H9 (cell line): ENCODE results near the gene HEYL. TPM values are rescaled to one million over a fixed set of nuclear protein-coding genes. Genes with fewer than 3 reads are reported as not detected.

Source experiments
- DNase-seq: peaks from one replicate; pipeline ENCODE4 v3.0.0-alpha.2; 2017
- H2AFZ ChIP-seq: one replicate; pipeline ENCODE4 v1.6.1; 2013; ENCODE audit warnings: mild to moderate bottlenecking, low read length, control low read depth, moderate library complexity
- H2AK5ac ChIP-seq: 2 replicates; pipeline ENCODE4 v1.6.1; 2013; ENCODE audit warnings: low read length, control low read depth, mixed read lengths; ENCODE audit not compliant: insufficient read length
- H2BK120ac ChIP-seq: one replicate; pipeline ENCODE4 v1.6.1; 2013; ENCODE audit warnings: low read depth, mild to moderate bottlenecking, low read length, control low read depth, inconsistent platforms; ENCODE audit not compliant: poor library complexity, severe bottlenecking
- H2BK12ac ChIP-seq: 2 replicates; pipeline ENCODE4 v1.6.1; 2013; ENCODE audit warnings: low read length, control low read depth, mixed read lengths, low read depth; ENCODE audit not compliant: insufficient read length
- H2BK15ac ChIP-seq: 2 replicates; pipeline ENCODE4 v1.6.1; 2013; ENCODE audit warnings: low read depth, low read length, control low read depth
- H2BK20ac ChIP-seq: one replicate; pipeline ENCODE4 v1.6.1; 2013; ENCODE audit warnings: low read depth, mild to moderate bottlenecking, low read length, control low read depth, inconsistent platforms; ENCODE audit not compliant: poor library complexity, severe bottlenecking
- H2BK5ac ChIP-seq: 2 replicates; pipeline ENCODE4 v1.6.1; 2013; ENCODE audit warnings: low read length, control low read depth, mixed read lengths; ENCODE audit not compliant: insufficient read length
- H3K14ac ChIP-seq: 2 replicates; pipeline ENCODE4 v1.6.1; 2013; ENCODE audit warnings: low read length, control low read depth; ENCODE audit not compliant: insufficient read depth
- H3K18ac ChIP-seq: 2 replicates; pipeline ENCODE4 v1.6.1; 2013; ENCODE audit warnings: low read depth, mild to moderate bottlenecking, mixed read lengths, low read length, control low read depth; ENCODE audit not compliant: insufficient read length
- H3K23ac ChIP-seq: 2 replicates; pipeline ENCODE4 v1.6.1; 2013; ENCODE audit warnings: low read length, control low read depth, mixed read lengths, low read depth; ENCODE audit not compliant: insufficient read length
- H3K23me2 ChIP-seq: 2 replicates; pipeline ENCODE4 v1.6.1; 2013; ENCODE audit warnings: low read depth, mild to moderate bottlenecking, mixed read lengths, low read length, control low read depth; ENCODE audit not compliant: insufficient read length, poor library complexity, severe bottlenecking
- H3K27ac ChIP-seq: 2 replicates; pipeline ENCODE4 v1.5.1; 2013; ENCODE audit warnings: low read length, control low read depth, mixed read lengths, low read depth; ENCODE audit not compliant: insufficient read length
- H3K27me3 ChIP-seq: 2 replicates; pipeline ENCODE4 v1.6.1; 2013; ENCODE audit warnings: low read length, control low read depth, inconsistent platforms; ENCODE audit not compliant: insufficient read depth
- H3K4ac ChIP-seq: 2 replicates; pipeline ENCODE4 v1.6.1; 2013; ENCODE audit warnings: low read depth, mild to moderate bottlenecking, control low read depth, inconsistent platforms, low read length, moderate library complexity
- H3K4me1 ChIP-seq: 2 replicates; pipeline ENCODE4 v1.6.1; 2013; ENCODE audit warnings: low read length, control low read depth, inconsistent platforms; ENCODE audit not compliant: insufficient read depth
- H3K4me2 ChIP-seq: 2 replicates; pipeline ENCODE4 v1.6.1; 2013; ENCODE audit warnings: low read length, control low read depth, mixed read lengths; ENCODE audit not compliant: insufficient read length, insufficient read depth
- H3K56ac ChIP-seq: 2 replicates; pipeline ENCODE4 v1.6.1; 2013; ENCODE audit warnings: low read depth, mild to moderate bottlenecking, mixed read lengths, low read length, control low read depth; ENCODE audit not compliant: insufficient read length
- H3K79me1 ChIP-seq: 2 replicates; pipeline ENCODE4 v1.6.1; 2013; ENCODE audit warnings: low read depth, mild to moderate bottlenecking, moderate library complexity, low read length, control low read depth, inconsistent platforms; ENCODE audit not compliant: insufficient read depth, poor library complexity, severe bottlenecking
- H3K79me2 ChIP-seq: 2 replicates; pipeline ENCODE4 v1.6.1; 2013; ENCODE audit warnings: low read length, control low read depth, inconsistent platforms; ENCODE audit not compliant: insufficient read depth
- H3K9ac ChIP-seq: 2 replicates; pipeline ENCODE4 v1.6.1; 2013; ENCODE audit warnings: low read length, control low read depth, mixed read lengths; ENCODE audit not compliant: insufficient read length; ENCODE audit errors: extremely low read depth
- H3K9me3 ChIP-seq: one replicate; pipeline ENCODE4 v1.6.1; 2013; ENCODE audit warnings: low read depth, low read length, inconsistent platforms; ENCODE audit not compliant: control insufficient read depth
- H3T11ph ChIP-seq: one replicate; pipeline ENCODE4 v1.6.1; 2013; ENCODE audit warnings: mild to moderate bottlenecking, low read length, control low read depth, inconsistent platforms
- H4K20me1 ChIP-seq: one replicate; pipeline ENCODE4 v1.6.1; 2013; ENCODE audit not compliant: control insufficient read depth, insufficient read length, insufficient read depth
- H4K5ac ChIP-seq: 2 replicates; pipeline ENCODE4 v1.6.1; 2013; ENCODE audit warnings: low read depth, mild to moderate bottlenecking, mixed read lengths, low read length, control low read depth; ENCODE audit not compliant: insufficient read length
- H4K8ac ChIP-seq: replicated peaks from 2 replicates; pipeline ENCODE4 v1.6.1; 2013; ENCODE audit warnings: low read length, control low read depth, mixed read lengths, low read depth; ENCODE audit not compliant: insufficient read length
- H4K91ac ChIP-seq: 2 replicates; pipeline ENCODE4 v1.6.1; 2013; ENCODE audit warnings: low read depth, mild to moderate bottlenecking, moderate library complexity, mixed read lengths, low read length, control low read depth; ENCODE audit not compliant: insufficient read length
- H3K27ac Mint-ChIP-seq, 3 experiments: 2 replicates in 2 of 3; 3 replicates in 1 of 3; pipeline ENCODE4 v1.8.0; 2020 to 2021; ENCODE audit warnings: mixed read lengths in 3 of 3, mild to moderate bottlenecking in 1 of 3, moderate library complexity in 1 of 3
- H3K27me3 Mint-ChIP-seq: 2 replicates; pipeline ENCODE4 v1.8.0; 2021; ENCODE audit warnings: low read depth, mild to moderate bottlenecking, moderate library complexity, mixed read lengths
- H3K36me3 Mint-ChIP-seq, 3 experiments: 2 replicates in 2 of 3; 3 replicates in 1 of 3; pipeline ENCODE4 v1.8.0; 2020 to 2021; ENCODE audit warnings: low read depth in 3 of 3, mixed read lengths in 3 of 3; ENCODE audit not compliant: insufficient read depth in 1 of 3
- H3K4me1 Mint-ChIP-seq, 2 experiments: 2 replicates each; pipeline ENCODE4 v1.8.0; 2020; ENCODE audit warnings: mixed read lengths in 2 of 2
- H3K4me3 Mint-ChIP-seq, 2 experiments: 2 replicates in 1 of 2; 3 replicates in 1 of 2; pipeline ENCODE4 v1.8.0; 2020 to 2021; ENCODE audit warnings: mild to moderate bottlenecking in 2 of 2, mixed read lengths in 2 of 2, moderate library complexity in 1 of 2
- H3K9me3 Mint-ChIP-seq, 2 experiments: 2 replicates in 1 of 2; 3 replicates in 1 of 2; pipeline ENCODE4 v1.8.0; 2020; ENCODE audit warnings: mild to moderate bottlenecking in 2 of 2, mixed read lengths in 2 of 2, moderate library complexity in 1 of 2
- WGBS: extraction: QIAGEN DNeasy Blood & Tissue Kit; methylation state at CpG from one replicate; pipeline ENCODE4 v1.1.7; 2013; ENCODE audit warnings: missing lambda C conversion rate, low lambda C conversion rate, mixed read lengths; ENCODE audit not compliant: insufficient read length; ENCODE audit errors: extremely low coverage; 5-methylcytosine and 5-hydroxymethylcytosine counted together
- total RNA-seq: library from RNA; stranded (reverse); gene quantifications from 2 replicates; pipeline ENCODE4 v1.2.1, GENCODE V29; 2021
- TF ChIP-seq, protein P1 (sequence below): fragments of 200-600 bp; sonication (generic); conservative IDR thresholded peaks from 3 replicates; pipeline ENCODE4 v1.8.0; 2021; ENCODE audit warnings: antibody characterized with exemption, mild to moderate bottlenecking

Gene HEYL
- total RNA-seq, 1 experiment from 2014 or later = 1.9 TPM

DNA sequence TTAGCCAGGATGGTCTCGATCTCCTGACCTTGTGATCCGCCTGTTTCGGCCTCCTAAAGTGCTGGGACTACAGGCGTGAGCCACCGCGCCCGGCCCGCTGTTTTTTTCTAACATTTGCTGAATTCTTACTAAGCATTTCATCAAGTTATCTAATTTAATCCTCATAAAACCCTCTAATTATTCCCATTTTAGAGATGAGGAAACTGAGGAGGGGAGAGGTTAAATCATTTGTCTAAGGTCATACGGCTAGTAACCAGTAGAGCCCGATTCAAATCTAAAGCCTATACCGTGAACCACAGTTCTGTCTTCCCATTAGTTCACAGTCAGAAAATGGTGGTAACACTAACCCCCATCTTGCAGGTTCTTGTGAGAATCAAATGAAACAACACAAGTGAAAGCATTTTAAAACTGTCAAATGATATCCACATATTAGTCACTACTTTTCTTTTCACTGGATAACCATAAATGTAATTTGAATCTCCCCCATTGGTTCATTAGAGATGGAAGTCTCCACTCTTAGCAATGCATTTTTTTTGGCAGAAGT is 10.6 kb downstream of the HEYL start:
- Mint-ChIP-seq H3K9me3 (no peaks in the 10 kb centered on the region), H3K36me3 (no peaks in the 10 kb centered on the region), H3K4me1 (peaks cover 8% of the 10 kb centered on the region in 2 experiments), H3K4me3 (no peak overlapping the region), H3K27me3 (peaks cover 92% of the 10 kb centered on the region), H3K27ac (no peak overlapping the region)
- Histone ChIP-seq H2AFZ (no peak overlapping the region), H3K27ac (no peak overlapping the region), H3K18ac (no peak overlapping the region), H4K91ac (no peak overlapping the region), H3K4me1 (peaks cover 3% of the 10 kb centered on the region; the same call in 1 of the 2 replicates), H2BK5ac (no peak overlapping the region), H3K27me3 (peaks cover 3% of the 10 kb centered on the region; the same call in 1 of the 2 replicates), H2BK12ac (no peak overlapping the region), H4K5ac (no peak overlapping the region), H3K79me1 (no peaks in the 10 kb centered on the region), H3K4ac (no peak overlapping the region), H3K56ac (no peak overlapping the region), H2BK20ac (no peak overlapping the region), H3K23me2 (no peaks in the 10 kb centered on the region), H2AK5ac (no peak overlapping the region), H3K9me3 (no peaks in the 10 kb centered on the region), H2BK15ac (no peak overlapping the region), H3K14ac (no peak overlapping the region), H3K4me2 (no peak overlapping the region), H2BK120ac (no peak overlapping the region), H3K9ac (no peak overlapping the region), H4K20me1 (no peaks in the 10 kb centered on the region), H3T11ph (no peak overlapping the region), H3K23ac (no peak overlapping the region), H3K79me2 (no peaks in the 10 kb centered on the region), H4K8ac (no peak overlapping the region)
- WGBS = no CpG with 5 or more reads among the region's 11 CpGs
- TF ChIP-seq, protein P1, sequence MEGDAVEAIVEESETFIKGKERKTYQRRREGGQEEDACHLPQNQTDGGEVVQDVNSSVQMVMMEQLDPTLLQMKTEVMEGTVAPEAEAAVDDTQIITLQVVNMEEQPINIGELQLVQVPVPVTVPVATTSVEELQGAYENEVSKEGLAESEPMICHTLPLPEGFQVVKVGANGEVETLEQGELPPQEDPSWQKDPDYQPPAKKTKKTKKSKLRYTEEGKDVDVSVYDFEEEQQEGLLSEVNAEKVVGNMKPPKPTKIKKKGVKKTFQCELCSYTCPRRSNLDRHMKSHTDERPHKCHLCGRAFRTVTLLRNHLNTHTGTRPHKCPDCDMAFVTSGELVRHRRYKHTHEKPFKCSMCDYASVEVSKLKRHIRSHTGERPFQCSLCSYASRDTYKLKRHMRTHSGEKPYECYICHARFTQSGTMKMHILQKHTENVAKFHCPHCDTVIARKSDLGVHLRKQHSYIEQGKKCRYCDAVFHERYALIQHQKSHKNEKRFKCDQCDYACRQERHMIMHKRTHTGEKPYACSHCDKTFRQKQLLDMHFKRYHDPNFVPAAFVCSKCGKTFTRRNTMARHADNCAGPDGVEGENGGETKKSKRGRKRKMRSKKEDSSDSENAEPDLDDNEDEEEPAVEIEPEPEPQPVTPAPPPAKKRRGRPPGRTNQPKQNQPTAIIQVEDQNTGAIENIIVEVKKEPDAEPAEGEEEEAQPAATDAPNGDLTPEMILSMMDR = no peak
- no peak for DNase-seq
